ENCODE results near the gene EMC8.
"Not testable (repeated sequence)": the region's sequence is repeated elsewhere in the genome, so short reads cannot be mapped to it uniquely, and the experiment has no call there.

Gene EMC8

GRCh38 chr16:85810097-85810741 lies 10.9 kb upstream of the EMC8 start:
- Histone ChIP-seq H3K9me3 (ENCODE audit: control insufficient read depth, low read length) (no peaks in the 10 kb centered on the region), H3K4me3 (ENCODE audit: low read length) (no peak overlapping the region), H3K9ac (ENCODE audit: low read length) (no peak overlapping the region), H3K27me3 (replicated peaks; ENCODE audit: control insufficient read depth, insufficient read depth, low read length) (peaks cover 41% of the 10 kb centered on the region), H3K4me1 (ENCODE audit: control insufficient read depth, insufficient read depth, low read length) (peaks cover 6% of the 10 kb centered on the region), H3K36me3 (ENCODE audit: control insufficient read depth, insufficient read depth, low read length, severe bottlenecking) (peaks cover 19% of the 10 kb centered on the region)
- DNase-seq (ENCODE audit: low read depth): no peak

- Histone ChIP-seq H3K9ac (ENCODE audit: low read length) (no peak overlapping the region), H3K27me3 (replicated peaks; ENCODE audit: control insufficient read depth, insufficient read depth, low read length) (peaks cover 38% of the 10 kb centered on the region), H3K4me3 (ENCODE audit: low read length) (no peak overlapping the region), H3K4me1 (ENCODE audit: control insufficient read depth, insufficient read depth, low read length) (peaks cover 6% of the 10 kb centered on the region), H3K9me3 (ENCODE audit: control insufficient read depth, low read length) (no peaks in the 10 kb centered on the region), H3K36me3 (ENCODE audit: control insufficient read depth, insufficient read depth, low read length, severe bottlenecking) (peaks cover 25% of the 10 kb centered on the region)
- DNase-seq (ENCODE audit: low read depth): no peak
Measured at GRCh38 chr16:85809645-85810044, 10.3 kb upstream of the EMC8 start.

GRCh38 chr16:85808926-85809325 lies 9.6 kb upstream of the EMC8 start:
- H3K36me3 ChIP-seq (ENCODE audit: control insufficient read depth, insufficient read depth, low read length, severe bottlenecking): peaks cover 29% of the 10 kb centered on the region
- H3K9ac ChIP-seq (ENCODE audit: low read length): no peak overlapping the region
- DNase-seq (ENCODE audit: low read depth): no peak
- H3K9me3 ChIP-seq (ENCODE audit: control insufficient read depth, low read length): no peaks in the 10 kb centered on the region
- no peak overlapping the region for H3K4me3 ChIP-seq (ENCODE audit: low read length)
- peaks cover 6% of the 10 kb centered on the region for H3K4me1 ChIP-seq (ENCODE audit: control insufficient read depth, insufficient read depth, low read length)
- H3K27me3 ChIP-seq (replicated peaks; ENCODE audit: control insufficient read depth, insufficient read depth, low read length): peaks cover 31% of the 10 kb centered on the region

DNA sequence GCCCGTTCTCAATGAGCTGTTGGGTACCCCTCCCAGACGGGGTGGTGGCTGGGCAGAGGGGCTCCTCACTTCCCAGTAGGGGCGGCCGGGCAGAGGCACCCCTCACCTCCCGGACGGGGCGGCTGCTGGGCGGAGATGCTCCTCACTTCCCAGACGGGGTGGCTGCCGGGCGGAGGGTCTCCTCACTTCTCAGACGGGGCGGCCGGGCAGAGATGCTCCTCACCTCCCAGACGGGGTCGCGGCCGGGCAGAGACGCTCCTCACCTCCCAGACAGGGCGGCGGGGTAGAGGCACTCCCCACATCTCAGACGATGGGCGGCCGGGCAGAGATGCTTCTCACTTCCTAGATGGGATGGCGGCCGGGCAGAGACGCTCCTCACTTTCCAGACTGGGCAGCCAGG lies 8.8 kb upstream of the EMC8 start:
- H3K9me3 ChIP-seq (ENCODE audit: control insufficient read depth, low read length); H3K9ac ChIP-seq (ENCODE audit: low read length); H3K4me3 ChIP-seq (ENCODE audit: low read length); H3K4me1 ChIP-seq (ENCODE audit: control insufficient read depth, insufficient read depth, low read length); DNase-seq (ENCODE audit: low read depth): not testable (repeated sequence)
- peaks cover 37% of the 10 kb centered on the region for H3K36me3 ChIP-seq (ENCODE audit: control insufficient read depth, insufficient read depth, low read length, severe bottlenecking)
- peaks cover 24% of the 10 kb centered on the region for H3K27me3 ChIP-seq (replicated peaks; ENCODE audit: control insufficient read depth, insufficient read depth, low read length)

- not testable (repeated sequence) for H3K9ac ChIP-seq (ENCODE audit: low read length); DNase-seq (ENCODE audit: low read depth); H3K4me3 ChIP-seq (ENCODE audit: low read length); H3K9me3 ChIP-seq (ENCODE audit: control insufficient read depth, low read length); H3K4me1 ChIP-seq (ENCODE audit: control insufficient read depth, insufficient read depth, low read length)
- Histone ChIP-seq H3K27me3 (replicated peaks; ENCODE audit: control insufficient read depth, insufficient read depth, low read length) (peaks cover 16% of the 10 kb centered on the region), H3K36me3 (ENCODE audit: control insufficient read depth, insufficient read depth, low read length, severe bottlenecking) (peaks cover 44% of the 10 kb centered on the region)
Measured at GRCh38 chr16:85807340-85807739, 8.0 kb upstream of the EMC8 start.

GRCh38 chr16:85806539-85806938 lies 7.2 kb upstream of the EMC8 start:
- Histone ChIP-seq H3K4me3 (ENCODE audit: low read length) (no peak overlapping the region), H3K36me3 (ENCODE audit: control insufficient read depth, insufficient read depth, low read length, severe bottlenecking) (peaks cover 52% of the 10 kb centered on the region), H3K9ac (ENCODE audit: low read length) (no peak overlapping the region), H3K27me3 (replicated peaks; ENCODE audit: control insufficient read depth, insufficient read depth, low read length) (peaks cover 8% of the 10 kb centered on the region), H3K9me3 (ENCODE audit: control insufficient read depth, low read length) (no peaks in the 10 kb centered on the region), H3K4me1 (ENCODE audit: control insufficient read depth, insufficient read depth, low read length) (no peaks in the 10 kb centered on the region)
- no peak for DNase-seq (ENCODE audit: low read depth)

DNA sequence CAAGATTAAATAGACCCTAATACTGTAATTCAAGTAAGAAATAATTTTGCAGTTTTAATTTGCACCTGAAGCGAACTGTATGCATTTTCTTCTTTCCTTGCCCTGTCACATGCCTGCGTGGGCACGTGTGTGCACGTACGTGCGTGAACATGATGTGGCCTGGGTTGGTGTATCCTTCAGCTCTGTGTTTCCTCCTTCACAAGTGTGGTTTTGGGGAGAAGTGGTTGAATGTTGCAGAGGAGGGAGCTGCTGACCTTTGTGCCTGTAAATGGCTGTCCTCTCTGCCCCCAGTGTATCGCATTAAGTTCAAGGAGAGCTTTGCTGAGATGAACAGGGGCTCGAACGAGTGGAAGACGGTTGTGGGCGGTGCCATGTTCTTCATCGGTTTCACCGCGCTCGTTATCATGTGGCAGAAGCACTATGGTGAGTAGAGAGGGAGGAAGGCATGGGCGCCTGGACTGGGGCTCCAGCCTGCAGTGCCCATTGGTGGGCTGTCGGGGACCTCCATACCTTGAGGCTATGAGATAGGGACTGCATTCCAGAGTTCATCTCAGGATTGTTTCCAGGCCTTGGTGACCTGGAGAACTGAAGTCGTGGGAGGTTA lies 6.2 kb upstream of the EMC8 start:
- Histone ChIP-seq H3K4me3 (ENCODE audit: low read length) (no peak overlapping the region), H3K4me1 (ENCODE audit: control insufficient read depth, insufficient read depth, low read length) (peaks cover 9% of the 10 kb centered on the region)

DNA sequence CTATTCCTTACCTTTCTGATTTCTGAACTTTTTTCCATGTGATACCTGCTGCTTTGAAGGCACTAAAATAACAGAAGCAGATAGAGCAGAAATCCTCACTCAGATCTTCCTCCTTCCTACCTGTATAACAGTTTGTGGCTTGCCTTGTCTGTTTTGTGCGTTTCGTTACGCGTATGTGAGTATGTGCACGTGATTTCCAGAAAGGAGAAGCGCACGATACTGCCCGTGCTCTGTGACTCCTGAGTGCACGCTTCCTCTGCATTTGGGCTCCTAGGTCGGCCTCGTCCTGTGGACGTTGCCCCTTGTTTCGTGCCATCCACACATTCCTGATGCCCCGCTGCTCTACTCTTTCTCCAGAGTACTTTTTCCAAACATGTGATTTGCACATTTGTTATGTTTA lies 4.2 kb upstream of the EMC8 start:
- Histone ChIP-seq H3K36me3 (ENCODE audit: control insufficient read depth, insufficient read depth, low read length, severe bottlenecking) (peaks cover 55% of the 10 kb centered on the region), H3K4me3 (ENCODE audit: low read length) (no peak overlapping the region), H3K9me3 (ENCODE audit: control insufficient read depth, low read length) (no peaks in the 10 kb centered on the region), H3K9ac (ENCODE audit: low read length) (no peak overlapping the region), H3K4me1 (ENCODE audit: control insufficient read depth, insufficient read depth, low read length) (peaks cover 12% of the 10 kb centered on the region), H3K27me3 (replicated peaks; ENCODE audit: control insufficient read depth, insufficient read depth, low read length) (no peaks in the 10 kb centered on the region)
- no peak for DNase-seq (ENCODE audit: low read depth)

More for the DNA sequence above, 6.2 kb upstream of the EMC8 start:
- Histone ChIP-seq H3K9ac (ENCODE audit: low read length) (no peak overlapping the region), H3K9me3 (ENCODE audit: control insufficient read depth, low read length) (no peaks in the 10 kb centered on the region), H3K36me3 (ENCODE audit: control insufficient read depth, insufficient read depth, low read length, severe bottlenecking) (peaks cover 55% of the 10 kb centered on the region), H3K27me3 (replicated peaks; ENCODE audit: control insufficient read depth, insufficient read depth, low read length) (peaks cover 2% of the 10 kb centered on the region)
- DNase-seq (ENCODE audit: low read depth): no peak

- Histone ChIP-seq H3K9ac (ENCODE audit: low read length) (peak overlapping the region; percentile 96), H3K4me3 (ENCODE audit: low read length) (peak overlapping the region; percentile 94), H3K9me3 (ENCODE audit: control insufficient read depth, low read length) (no peaks in the 10 kb centered on the region), H3K27me3 (replicated peaks; ENCODE audit: control insufficient read depth, insufficient read depth, low read length) (no peaks in the 10 kb centered on the region), H3K4me1 (ENCODE audit: control insufficient read depth, insufficient read depth, low read length) (peaks cover 27% of the 10 kb centered on the region), H3K36me3 (ENCODE audit: control insufficient read depth, insufficient read depth, low read length, severe bottlenecking) (peaks cover 52% of the 10 kb centered on the region)
- peak; percentile 53 for DNase-seq (ENCODE audit: low read depth)
Measured at GRCh38 chr16:85800321-85800669, 951 bp upstream of the EMC8 start.

- H3K36me3 ChIP-seq (ENCODE audit: control insufficient read depth, insufficient read depth, low read length, severe bottlenecking): peaks cover 48% of the 10 kb centered on the region
- DNase-seq (ENCODE audit: low read depth): peak; percentile 58
Measured at GRCh38 chr16:85798901-85799496, 345 bp downstream of the EMC8 start.

GRCh38 chr16:85798283-85798776 lies 1.0 kb downstream of the EMC8 start:
- no peaks in the 10 kb centered on the region for H3K27me3 ChIP-seq (replicated peaks; ENCODE audit: control insufficient read depth, insufficient read depth, low read length)
- H3K4me1 ChIP-seq (ENCODE audit: control insufficient read depth, insufficient read depth, low read length): peaks cover 27% of the 10 kb centered on the region
- H3K9me3 ChIP-seq (ENCODE audit: control insufficient read depth, low read length): no peaks in the 10 kb centered on the region
- peaks cover 45% of the 10 kb centered on the region for H3K36me3 ChIP-seq (ENCODE audit: control insufficient read depth, insufficient read depth, low read length, severe bottlenecking)
- H3K9ac ChIP-seq (ENCODE audit: low read length): peak overlapping the region; percentile 96
- peak overlapping the region; percentile 94 for H3K4me3 ChIP-seq (ENCODE audit: low read length)
- DNase-seq (ENCODE audit: low read depth): no peak

More at GRCh38 chr16:85798901-85799496, 345 bp downstream of the EMC8 start:
- Histone ChIP-seq H3K9me3 (ENCODE audit: control insufficient read depth, low read length) (no peaks in the 10 kb centered on the region), H3K4me3 (ENCODE audit: low read length) (peak overlapping the region; percentile 94), H3K27me3 (replicated peaks; ENCODE audit: control insufficient read depth, insufficient read depth, low read length) (no peaks in the 10 kb centered on the region), H3K4me1 (ENCODE audit: control insufficient read depth, insufficient read depth, low read length) (peaks cover 27% of the 10 kb centered on the region), H3K9ac (ENCODE audit: low read length) (peak overlapping the region; percentile 96)
